IMR-90 (cell line): ENCODE measurements around the gene GSTA1. TPM values are rescaled to one million over a fixed set of nuclear protein-coding genes. Genes with fewer than 3 reads are reported as not detected.

Source experiments
- ATAC-seq: fragments of 200-7000 bp; cut with Tn5 transposase; 2 replicates; pipeline ENCODE4 v1.9.1; 2020; ENCODE audit warnings: low read depth, mild to moderate bottlenecking, moderate library complexity
- BruUV-seq: library from RNA; stranded (reverse); fragments of 400-500 nt; replicated peaks from 2 replicates; lab custom pipeline; 2021; lab: Mats Ljungman, UMichigan
- CTCF ChIA-PET: fragments of 300-600 bp; formaldehyde crosslinking; extraction: SDS; loops from one replicate; lab custom pipeline; 2021; ENCODE audit warnings: antibody characterized with exemption; lab: Yijun Ruan, JAX
- POLR2A ChIA-PET: fragments of 300-600 bp; sonication (Branson Sonifier 250); formaldehyde crosslinking; loops from one replicate; lab custom pipeline; 2022; ENCODE audit warnings: antibody characterized with exemption; ENCODE audit not compliant: unreplicated experiment; lab: Charles Lee
- DNase-seq: peaks from one replicate; pipeline ENCODE4 v3.0.0; 2013
- H2AFZ ChIP-seq: replicated peaks from 2 replicates; pipeline ENCODE3; 2013; ENCODE audit warnings: low read length, mild to moderate bottlenecking; ENCODE audit not compliant: poor library complexity
- H2AK5ac ChIP-seq: 2 replicates; pipeline ENCODE4 v1.6.1; 2013; ENCODE audit warnings: low read depth, low read length, inconsistent platforms
- H2AK9ac ChIP-seq: replicated peaks from 2 replicates; pipeline ENCODE3; 2013; ENCODE audit warnings: mild to moderate bottlenecking, low read depth, low read length, moderate library complexity; ENCODE audit not compliant: poor library complexity
- H2BK120ac ChIP-seq: 2 replicates; pipeline ENCODE4 v1.6.1; 2013; ENCODE audit warnings: low read depth, low read length, inconsistent platforms
- H2BK15ac ChIP-seq: 3 replicates; pipeline ENCODE4 v1.6.1; 2013; ENCODE audit warnings: low read depth, low read length, inconsistent platforms
- H2BK20ac ChIP-seq: 2 replicates; pipeline ENCODE4 v1.6.1; 2013; ENCODE audit warnings: low read depth, mild to moderate bottlenecking, inconsistent platforms, low read length, moderate library complexity
- H2BK5ac ChIP-seq: 2 replicates; pipeline ENCODE4 v1.6.1; 2013; ENCODE audit warnings: mild to moderate bottlenecking, low read depth, low read length, inconsistent platforms; ENCODE audit not compliant: poor library complexity, severe bottlenecking
- H3K14ac ChIP-seq: replicated peaks from 2 replicates; pipeline ENCODE4 v1.6.1; 2013; ENCODE audit warnings: low read depth, low read length, inconsistent platforms
- H3K18ac ChIP-seq: 2 replicates; pipeline ENCODE4 v1.6.1; 2013; ENCODE audit warnings: low read depth, low read length, control low read depth
- H3K23ac ChIP-seq: 2 replicates; pipeline ENCODE4 v1.6.1; 2013; ENCODE audit warnings: low read depth, low read length, inconsistent platforms
- H3K27ac ChIP-seq: 2 replicates; pipeline ENCODE4 v1.5.1; 2013; ENCODE audit warnings: mild to moderate bottlenecking, control low read depth, low read length; ENCODE audit not compliant: insufficient read depth
- H3K27me3 ChIP-seq: 2 replicates; pipeline ENCODE4 v1.6.1; 2013; ENCODE audit warnings: low read length; ENCODE audit not compliant: control insufficient read depth, insufficient read depth
- H3K36me3 ChIP-seq: 2 replicates; pipeline ENCODE4 v1.6.1; 2013; ENCODE audit warnings: low read length, mixed read lengths; ENCODE audit not compliant: control insufficient read depth, insufficient read depth
- H3K4ac ChIP-seq: 2 replicates; pipeline ENCODE4 v1.6.1; 2013; ENCODE audit warnings: low read depth, low read length, inconsistent platforms
- H3K4me1 ChIP-seq: 2 replicates; pipeline ENCODE4 v1.6.1; 2013; ENCODE audit warnings: low read length, mixed read lengths; ENCODE audit not compliant: control insufficient read depth, insufficient read depth
- H3K4me2 ChIP-seq: 2 replicates; pipeline ENCODE4 v1.6.1; 2013; ENCODE audit warnings: low read depth, mild to moderate bottlenecking, control low read depth, low read length, moderate library complexity
- H3K4me3 ChIP-seq: 2 replicates; pipeline ENCODE4 v1.5.1; 2013; ENCODE audit warnings: low read depth, mild to moderate bottlenecking, control low read depth, low read length, moderate library complexity; ENCODE audit not compliant: insufficient read depth
- H3K56ac ChIP-seq: 2 replicates; pipeline ENCODE4 v1.6.1; 2013; ENCODE audit warnings: low read length, inconsistent platforms; ENCODE audit not compliant: insufficient read depth; ENCODE audit errors: extremely low read depth
- H3K79me1 ChIP-seq, 2 experiments: 2 replicates each; pipeline ENCODE4 v1.6.1; 2013; ENCODE audit warnings: low read length in 2 of 2, inconsistent platforms in 1 of 2, low read depth in 1 of 2
- H3K9ac ChIP-seq: 2 replicates; pipeline ENCODE4 v1.6.1; 2013; ENCODE audit warnings: low read depth, low read length, control low read depth
- H3K9me1 ChIP-seq: 2 replicates; pipeline ENCODE4 v1.6.1; 2013; ENCODE audit warnings: low read length, inconsistent platforms; ENCODE audit not compliant: insufficient read depth
- H3K9me3 ChIP-seq: 2 replicates; pipeline ENCODE4 v1.6.1; 2013; ENCODE audit warnings: low read length; ENCODE audit not compliant: control insufficient read depth, insufficient read depth
- H4K20me1 ChIP-seq: 2 replicates; pipeline ENCODE4 v1.6.1; 2013; ENCODE audit warnings: low read length, inconsistent platforms; ENCODE audit not compliant: insufficient read depth
- H4K5ac ChIP-seq: 2 replicates; pipeline ENCODE4 v1.6.1; 2013; ENCODE audit warnings: mild to moderate bottlenecking, low read depth, low read length, control low read depth
- H4K8ac ChIP-seq, 2 experiments: 2 replicates each; pipeline ENCODE4 v1.6.1; 2013; ENCODE audit warnings: low read depth in 2 of 2, low read length in 2 of 2, control low read depth in 1 of 2, inconsistent platforms in 1 of 2
- H4K91ac ChIP-seq: 2 replicates; pipeline ENCODE4 v1.6.1; 2013; ENCODE audit warnings: low read depth, low read length, inconsistent platforms; ENCODE audit not compliant: insufficient read depth
- BHLHE40 ChIP-seq: fragments of 150-350 bp; IDR thresholded peaks from 2 replicates; pipeline ENCODE4 v1.6.1; 2016; ENCODE audit warnings: mild to moderate bottlenecking, low read depth, low read length
- CEBPB ChIP-seq: IDR thresholded peaks from 2 replicates; pipeline ENCODE4 v1.6.1; 2012; ENCODE audit warnings: low read depth, low read length, improper control_type of control experiment
- CHD1 ChIP-seq: IDR thresholded peaks from 2 replicates; pipeline ENCODE4 v1.6.1; 2012; ENCODE audit warnings: low read depth, low read length, improper control_type of control experiment
- FOS ChIP-seq: fragments of 150-350 bp; IDR thresholded peaks from 2 replicates; pipeline ENCODE4 v1.6.1; 2016; ENCODE audit warnings: low read depth, low read length
- MAFK ChIP-seq: IDR thresholded peaks from 2 replicates; pipeline ENCODE4 v1.6.1; 2012; ENCODE audit warnings: low read depth, low read length, improper control_type of control experiment
- MAZ ChIP-seq: IDR thresholded peaks from 2 replicates; pipeline ENCODE4 v1.6.1; 2012; ENCODE audit warnings: low read depth, mild to moderate bottlenecking, low read length, improper control_type of control experiment, moderate library complexity, borderline replicate concordance
- MXI1 ChIP-seq: IDR thresholded peaks from 2 replicates; pipeline ENCODE4 v1.6.1; 2012; ENCODE audit warnings: low read depth, mild to moderate bottlenecking, low read length, moderate library complexity, borderline replicate concordance
- NFE2L2 ChIP-seq: fragments of 150-350 bp; IDR thresholded peaks from 2 replicates; pipeline ENCODE4 v1.6.1; 2016; ENCODE audit warnings: low read depth, mild to moderate bottlenecking, low read length
- POLR2A ChIP-seq: IDR thresholded peaks from 2 replicates; pipeline ENCODE4 v1.6.1; 2012; ENCODE audit warnings: mild to moderate bottlenecking, low read depth, low read length
- RAD21 ChIP-seq: IDR thresholded peaks from 2 replicates; pipeline ENCODE4 v1.6.1; 2012; ENCODE audit warnings: low read length, improper control_type of control experiment
- RCOR1 ChIP-seq: IDR thresholded peaks from 2 replicates; pipeline ENCODE4 v1.6.1; 2012; ENCODE audit warnings: mild to moderate bottlenecking, low read length, improper control_type of control experiment; ENCODE audit not compliant: insufficient replicate concordance
- RFX5 ChIP-seq: IDR thresholded peaks from 2 replicates; pipeline ENCODE4 v1.8.0; 2012; ENCODE audit warnings: low read depth, mild to moderate bottlenecking, low read length, moderate library complexity
- SMC3 ChIP-seq: fragments of 150-350 bp; IDR thresholded peaks from 2 replicates; pipeline ENCODE4 v1.6.1; 2016; ENCODE audit warnings: low read depth, mild to moderate bottlenecking, antibody characterized with exemption, low read length, moderate library complexity
- WGBS, 2 experiments: methylation state at CpG; one replicate each; pipeline versions ENCODE4 v1.1.5 to v1.1.7; 2013; ENCODE audit warnings: missing lambda C conversion rate in 2 of 2; ENCODE audit not compliant: insufficient read length in 1 of 2; ENCODE audit errors: extremely low coverage in 2 of 2; 5-methylcytosine and 5-hydroxymethylcytosine counted together
- dilution Hi-C: fragments of 300-500 bp; cut with HindIII; formaldehyde crosslinking; loops from one replicate; pipeline ENCODE4 v1.14.3; 2018; ENCODE audit warnings: low sequenced_read_pairs; ENCODE audit not compliant: unreplicated experiment
- in situ Hi-C: fragments of 300-500 bp; cut with MboI; formaldehyde crosslinking; loops from 3 replicates; pipeline ENCODE4 v1.14.3; 2019; ENCODE audit warnings: low sequenced_read_pairs, inconsistent platforms, mixed read lengths
- intact Hi-C: fragments of 100-400 bp; cut with micrococcal nuclease; formaldehyde crosslinking; loops from 2 replicates; pipeline ENCODE4 v1.10.0; 2022
- polyA plus RNA-seq, 3 experiments: library from polyadenylated mRNA; depleted of rRNA; stranded (reverse); fragments of >200 nt; gene quantifications; 2 replicates each; pipeline ENCODE4 v1.2.3, GENCODE V29; 2012; ENCODE audit warnings: low replicate concordance in 1 of 3
- total RNA-seq: library from RNA; depleted of rRNA; stranded (reverse); fragments of >200 nt; gene quantifications from 2 replicates; pipeline ENCODE4 v1.2.3, GENCODE V29; 2012
- TF ChIP-seq, protein P1 (sequence below): fragments of 150-350 bp; IDR thresholded peaks from 2 replicates; pipeline ENCODE4 v1.6.1; 2016; ENCODE audit warnings: low read depth, mild to moderate bottlenecking, low read length, moderate library complexity, borderline replicate concordance
- TF ChIP-seq, protein P2 (sequence below): fragments of 150-350 bp; IDR thresholded peaks from 2 replicates; pipeline ENCODE4 v1.6.1; 2017; ENCODE audit warnings: mild to moderate bottlenecking, antibody characterized with exemption, low read length, low read depth
- TF ChIP-seq, protein P3 (sequence below): conservative IDR thresholded peaks from 2 replicates; pipeline ENCODE4 v1.5.1; 2012; ENCODE audit warnings: mild to moderate bottlenecking, low read depth, low read length, improper control_type of control experiment

The GSTA1 gene
- total and polyA plus RNA-seq, 2 of the 4 experiments (the other 2 are of a cell fraction), result 0.18 to 0.31 TPM

DNA sequence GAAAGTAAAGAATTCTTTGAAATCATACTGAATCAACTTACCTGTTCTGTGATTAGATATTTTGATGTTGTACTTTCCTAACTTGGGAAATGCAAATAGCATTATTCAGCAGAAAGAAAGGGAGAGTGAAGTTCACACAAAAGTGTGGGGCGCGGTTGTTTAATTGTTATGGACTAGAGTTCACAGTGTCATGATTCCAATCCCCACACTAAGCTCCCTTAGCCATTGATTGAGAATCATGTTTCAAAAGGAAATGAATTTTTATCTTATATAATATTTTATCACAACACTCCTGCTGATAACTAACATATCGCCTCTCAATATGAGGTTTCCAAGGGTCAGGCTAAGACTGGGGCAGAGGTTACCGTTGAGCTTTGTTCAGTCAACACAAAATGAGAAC lies 40.0 kb upstream of the GSTA1 start:
- dilution Hi-C loops, result no loop called here
- no peak overlapping the region for H3K14ac ChIP-seq

More for the DNA sequence above, 40.0 kb upstream of the GSTA1 start:
- no peak overlapping the region for H2BK20ac ChIP-seq
- H3K9ac ChIP-seq, result no peak overlapping the region
- CTCF ChIA-PET, result no interaction called here
- H2AFZ ChIP-seq, result no peak overlapping the region
- intact Hi-C loops, result no loop called here
- no CpG with 5 or more reads among the region's 4 CpGs for WGBS, 2 experiments
- no peak for ATAC-seq
- H3K23ac ChIP-seq, result no peak overlapping the region
- no peak for DNase-seq
- H3K4me1 ChIP-seq, result no peaks in the 10 kb centered on the region
- no peak overlapping the region for H3K27ac ChIP-seq
- H3K18ac ChIP-seq, result no peak overlapping the region
- no peak overlapping the region for H3K4me2 ChIP-seq
- TF ChIP-seq NFE2L2, result no peak
- TF ChIP-seq MAZ, result no peak
- TF ChIP-seq CHD1, result no peak
- TF ChIP-seq RFX5, result no peak
- TF ChIP-seq, protein P1, sequence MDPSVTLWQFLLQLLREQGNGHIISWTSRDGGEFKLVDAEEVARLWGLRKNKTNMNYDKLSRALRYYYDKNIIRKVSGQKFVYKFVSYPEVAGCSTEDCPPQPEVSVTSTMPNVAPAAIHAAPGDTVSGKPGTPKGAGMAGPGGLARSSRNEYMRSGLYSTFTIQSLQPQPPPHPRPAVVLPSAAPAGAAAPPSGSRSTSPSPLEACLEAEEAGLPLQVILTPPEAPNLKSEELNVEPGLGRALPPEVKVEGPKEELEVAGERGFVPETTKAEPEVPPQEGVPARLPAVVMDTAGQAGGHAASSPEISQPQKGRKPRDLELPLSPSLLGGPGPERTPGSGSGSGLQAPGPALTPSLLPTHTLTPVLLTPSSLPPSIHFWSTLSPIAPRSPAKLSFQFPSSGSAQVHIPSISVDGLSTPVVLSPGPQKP, result no peak
- TF ChIP-seq, protein P2, sequence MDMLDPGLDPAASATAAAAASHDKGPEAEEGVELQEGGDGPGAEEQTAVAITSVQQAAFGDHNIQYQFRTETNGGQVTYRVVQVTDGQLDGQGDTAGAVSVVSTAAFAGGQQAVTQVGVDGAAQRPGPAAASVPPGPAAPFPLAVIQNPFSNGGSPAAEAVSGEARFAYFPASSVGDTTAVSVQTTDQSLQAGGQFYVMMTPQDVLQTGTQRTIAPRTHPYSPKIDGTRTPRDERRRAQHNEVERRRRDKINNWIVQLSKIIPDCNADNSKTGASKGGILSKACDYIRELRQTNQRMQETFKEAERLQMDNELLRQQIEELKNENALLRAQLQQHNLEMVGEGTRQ, result no peak
- TF ChIP-seq POLR2A, result no peak
- no peak for TF ChIP-seq SMC3
- no peak for TF ChIP-seq CEBPB
- TF ChIP-seq RCOR1, result no peak
- TF ChIP-seq RAD21, result no peak
- TF ChIP-seq MAFK, result no peak
- TF ChIP-seq MXI1, result no peak
- TF ChIP-seq, protein P3, sequence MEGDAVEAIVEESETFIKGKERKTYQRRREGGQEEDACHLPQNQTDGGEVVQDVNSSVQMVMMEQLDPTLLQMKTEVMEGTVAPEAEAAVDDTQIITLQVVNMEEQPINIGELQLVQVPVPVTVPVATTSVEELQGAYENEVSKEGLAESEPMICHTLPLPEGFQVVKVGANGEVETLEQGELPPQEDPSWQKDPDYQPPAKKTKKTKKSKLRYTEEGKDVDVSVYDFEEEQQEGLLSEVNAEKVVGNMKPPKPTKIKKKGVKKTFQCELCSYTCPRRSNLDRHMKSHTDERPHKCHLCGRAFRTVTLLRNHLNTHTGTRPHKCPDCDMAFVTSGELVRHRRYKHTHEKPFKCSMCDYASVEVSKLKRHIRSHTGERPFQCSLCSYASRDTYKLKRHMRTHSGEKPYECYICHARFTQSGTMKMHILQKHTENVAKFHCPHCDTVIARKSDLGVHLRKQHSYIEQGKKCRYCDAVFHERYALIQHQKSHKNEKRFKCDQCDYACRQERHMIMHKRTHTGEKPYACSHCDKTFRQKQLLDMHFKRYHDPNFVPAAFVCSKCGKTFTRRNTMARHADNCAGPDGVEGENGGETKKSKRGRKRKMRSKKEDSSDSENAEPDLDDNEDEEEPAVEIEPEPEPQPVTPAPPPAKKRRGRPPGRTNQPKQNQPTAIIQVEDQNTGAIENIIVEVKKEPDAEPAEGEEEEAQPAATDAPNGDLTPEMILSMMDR, result no peak
- TF ChIP-seq FOS, result no peak
- no peak for TF ChIP-seq BHLHE40
- H2AK9ac ChIP-seq, result no peak overlapping the region
- no peak overlapping the region for H2BK120ac ChIP-seq
- H2BK5ac ChIP-seq, result no peak overlapping the region
- peaks cover 7% of the 10 kb centered on the region for H3K9me3 ChIP-seq
- no peak overlapping the region for H3K4me3 ChIP-seq
- no peak overlapping the region for H4K91ac ChIP-seq
- POLR2A ChIA-PET, result no interaction called here
- no peak overlapping the region for H2AK5ac ChIP-seq
- no peak overlapping the region for H3K4ac ChIP-seq
- H3K56ac ChIP-seq, result no peak overlapping the region
- no peak overlapping the region for H4K5ac ChIP-seq
- peaks cover 12% of the 10 kb centered on the region for H3K27me3 ChIP-seq
- H4K20me1 ChIP-seq, result no peaks in the 10 kb centered on the region
- no peak overlapping the region for H4K8ac ChIP-seq
- no peak overlapping the region for H2BK15ac ChIP-seq
- no TSS peak for BruUV-seq
- no peaks in the 10 kb centered on the region for H3K36me3 ChIP-seq
- H3K9me1 ChIP-seq, result no peaks in the 10 kb centered on the region; the same call in 1 of the 2 replicates
- in situ Hi-C loops, result no loop called here
- H3K79me1 ChIP-seq, result no peaks in the 10 kb centered on the region
